HCT116 (cell line): ENCODE results near the gene LLGL2.
A peak's percentile ranks its signal among the peaks of the same experiment; 100 is the strongest.

Source experiments
- CTCF ChIP-seq, 3 experiments: fragments of 200-600 bp in 1 of 3; sonication (generic) in 1 of 3; IDR thresholded peaks in 2 of 3; conservative IDR thresholded peaks in 1 of 3; 2 replicates each; pipeline ENCODE4 v1.5.1; 2012 to 2017; ENCODE audit warnings: low read depth in 2 of 3, low read length in 2 of 3, antibody characterized with exemption in 1 of 3, borderline replicate concordance in 1 of 3, control low read depth in 1 of 3, mild to moderate bottlenecking in 1 of 3, mixed read lengths in 1 of 3, mixed run types in 1 of 3, moderate library complexity in 1 of 3; ENCODE audit not compliant: insufficient read depth in 1 of 3
- ELF1 ChIP-seq: IDR thresholded peaks from 2 replicates; pipeline ENCODE4 v1.6.1; 2012; ENCODE audit warnings: low read depth, borderline replicate concordance
- POLR2AphosphoS5 ChIP-seq: IDR thresholded peaks from 2 replicates; pipeline ENCODE4 v1.6.1; 2011; ENCODE audit warnings: mild to moderate bottlenecking, low read depth, low read length, moderate library complexity
- TCF7L2 ChIP-seq: IDR thresholded peaks from 2 replicates; pipeline ENCODE4 v1.7.0; 2011; ENCODE audit warnings: borderline replicate concordance, inconsistent platforms; ENCODE audit not compliant: insufficient read depth, insufficient read length; ENCODE audit errors: extremely low read depth

- peak; percentile 41 to 73 (median 65); a peak in 5 of 6 replicates for TF ChIP-seq CTCF (IDR thresholded peaks at IDR 0.05 in 2 of 3, conservative IDR thresholded peaks at IDR 0.05 in 1 of 3; ENCODE audit: borderline replicate concordance in 1 of 3, insufficient read depth in 1 of 3, low read depth in 2 of 3, low read length in 2 of 3)
- TF ChIP-seq TCF7L2, result no peak
- no peak for TF ChIP-seq ELF1
- no peak for TF ChIP-seq POLR2AphosphoS5
Measured at GRCh38 chr17:75619506-75620431, 94.3 kb downstream of the LLGL2 start.
